KMS-11 (cell line): ENCODE results near the gene LOXHD1.

ENCODE experiments used
- H2AFZ ChIP-seq: fragments of 200-600 bp; sonication (generic); 2 replicates; pipeline ENCODE4 v1.6.1; 2016; ENCODE audit warnings: antibody characterized with exemption, mixed run types, low read depth
- H3K27ac ChIP-seq: fragments of 200-600 bp; sonication (generic); 2 replicates; pipeline ENCODE4 v1.6.1; 2016; ENCODE audit warnings: mild to moderate bottlenecking, mixed run types
- H3K27me3 ChIP-seq: fragments of 200-600 bp; sonication (generic); 2 replicates; pipeline ENCODE4 v1.6.1; 2017; ENCODE audit warnings: mild to moderate bottlenecking, low read depth, mixed run types, moderate library complexity; ENCODE audit not compliant: insufficient read depth
- H3K36me3 ChIP-seq: fragments of 200-600 bp; sonication (generic); 2 replicates; pipeline ENCODE4 v1.6.1; 2017; ENCODE audit warnings: mild to moderate bottlenecking, mixed run types; ENCODE audit not compliant: insufficient read depth
- H3K4me1 ChIP-seq: fragments of 200-600 bp; sonication (generic); 2 replicates; pipeline ENCODE4 v1.6.1; 2016; ENCODE audit warnings: mild to moderate bottlenecking, low read depth, mixed run types; ENCODE audit not compliant: poor library complexity, severe bottlenecking
- H3K4me2 ChIP-seq: fragments of 200-600 bp; sonication (generic); 2 replicates; pipeline ENCODE4 v1.7.0; 2016; ENCODE audit warnings: mild to moderate bottlenecking, mixed run types
- H3K4me3 ChIP-seq: fragments of 200-600 bp; sonication (generic); IDR thresholded peaks from 2 replicates; pipeline ENCODE4 v1.6.1; 2017; ENCODE audit warnings: low read depth, low read length, mixed read lengths; ENCODE audit not compliant: insufficient read depth
- H3K79me2 ChIP-seq: fragments of 200-600 bp; sonication (generic); 2 replicates; pipeline ENCODE4 v1.6.1; 2016; ENCODE audit warnings: low read depth, mixed run types; ENCODE audit not compliant: insufficient read depth
- H3K9ac ChIP-seq: fragments of 200-600 bp; sonication (generic); 2 replicates; pipeline ENCODE4 v1.6.1; 2016; ENCODE audit warnings: mild to moderate bottlenecking, mixed run types
- H4K20me1 ChIP-seq: fragments of 200-600 bp; sonication (generic); 2 replicates; pipeline ENCODE4 v1.6.1; 2016; ENCODE audit warnings: mild to moderate bottlenecking, mixed run types; ENCODE audit not compliant: insufficient read depth
- TF ChIP-seq, protein P1 (sequence below): fragments of 200-600 bp; sonication (generic); conservative IDR thresholded peaks from 2 replicates; pipeline ENCODE4 v1.6.1; 2017; ENCODE audit warnings: low read depth, mild to moderate bottlenecking, antibody characterized with exemption, low read length, moderate library complexity, mixed read lengths

Gene LOXHD1

DNA sequence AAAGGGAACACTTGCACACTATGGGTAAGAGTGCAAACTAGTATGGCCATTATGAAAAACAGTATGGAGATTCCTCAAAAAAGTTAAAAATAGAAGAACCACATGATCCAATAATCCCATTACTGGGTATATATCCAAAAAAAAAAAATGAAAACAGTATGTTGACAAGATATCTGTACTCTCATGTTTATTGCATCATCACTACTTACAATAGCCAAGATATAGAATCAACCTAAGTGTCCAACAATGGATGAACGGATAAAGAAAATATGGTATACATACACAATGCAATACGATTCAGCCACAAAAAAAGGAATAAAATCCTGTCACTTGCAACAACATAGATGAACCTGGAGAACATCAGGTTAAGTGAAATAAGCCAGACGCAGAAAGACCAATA, 73.3 kb downstream of the LOXHD1 start:
- Histone ChIP-seq H3K4me1 (no peaks in the 10 kb centered on the region), H3K27ac (no peak overlapping the region), H3K27me3 (no peaks in the 10 kb centered on the region), H4K20me1 (no peaks in the 10 kb centered on the region), H3K9ac (no peak overlapping the region), H2AFZ (no peak overlapping the region), H3K36me3 (no peaks in the 10 kb centered on the region), H3K4me3 (no peak overlapping the region), H3K4me2 (no peak overlapping the region), H3K79me2 (no peaks in the 10 kb centered on the region)
- TF ChIP-seq, protein P1, sequence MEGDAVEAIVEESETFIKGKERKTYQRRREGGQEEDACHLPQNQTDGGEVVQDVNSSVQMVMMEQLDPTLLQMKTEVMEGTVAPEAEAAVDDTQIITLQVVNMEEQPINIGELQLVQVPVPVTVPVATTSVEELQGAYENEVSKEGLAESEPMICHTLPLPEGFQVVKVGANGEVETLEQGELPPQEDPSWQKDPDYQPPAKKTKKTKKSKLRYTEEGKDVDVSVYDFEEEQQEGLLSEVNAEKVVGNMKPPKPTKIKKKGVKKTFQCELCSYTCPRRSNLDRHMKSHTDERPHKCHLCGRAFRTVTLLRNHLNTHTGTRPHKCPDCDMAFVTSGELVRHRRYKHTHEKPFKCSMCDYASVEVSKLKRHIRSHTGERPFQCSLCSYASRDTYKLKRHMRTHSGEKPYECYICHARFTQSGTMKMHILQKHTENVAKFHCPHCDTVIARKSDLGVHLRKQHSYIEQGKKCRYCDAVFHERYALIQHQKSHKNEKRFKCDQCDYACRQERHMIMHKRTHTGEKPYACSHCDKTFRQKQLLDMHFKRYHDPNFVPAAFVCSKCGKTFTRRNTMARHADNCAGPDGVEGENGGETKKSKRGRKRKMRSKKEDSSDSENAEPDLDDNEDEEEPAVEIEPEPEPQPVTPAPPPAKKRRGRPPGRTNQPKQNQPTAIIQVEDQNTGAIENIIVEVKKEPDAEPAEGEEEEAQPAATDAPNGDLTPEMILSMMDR = no peak

DNA sequence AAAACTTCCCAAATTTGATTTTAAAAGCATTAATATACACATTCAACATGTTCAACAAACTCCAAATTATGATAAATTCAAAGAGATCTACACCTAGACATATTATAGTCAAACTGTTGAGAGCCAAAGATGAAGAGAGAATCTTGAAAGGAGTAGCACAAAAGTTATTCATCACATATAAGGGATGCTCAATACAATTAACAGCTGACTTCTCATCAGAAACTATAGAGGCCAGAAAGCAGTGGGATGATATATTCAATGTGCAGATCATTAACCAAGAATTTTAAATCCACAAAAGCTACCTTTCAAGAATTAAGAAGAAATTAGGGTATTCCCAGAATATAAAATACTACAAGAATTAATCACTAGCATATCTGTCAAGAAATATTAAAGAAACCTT, 75.4 kb downstream of the LOXHD1 start:
- Histone ChIP-seq H3K79me2 (no peaks in the 10 kb centered on the region), H3K4me2 (no peak overlapping the region), H3K27me3 (no peaks in the 10 kb centered on the region), H4K20me1 (no peaks in the 10 kb centered on the region), H3K36me3 (no peaks in the 10 kb centered on the region), H3K4me1 (no peaks in the 10 kb centered on the region), H3K4me3 (no peak overlapping the region), H2AFZ (no peak overlapping the region), H3K27ac (no peak overlapping the region), H3K9ac (no peak overlapping the region)
- TF ChIP-seq, protein P1 = no peak

DNA sequence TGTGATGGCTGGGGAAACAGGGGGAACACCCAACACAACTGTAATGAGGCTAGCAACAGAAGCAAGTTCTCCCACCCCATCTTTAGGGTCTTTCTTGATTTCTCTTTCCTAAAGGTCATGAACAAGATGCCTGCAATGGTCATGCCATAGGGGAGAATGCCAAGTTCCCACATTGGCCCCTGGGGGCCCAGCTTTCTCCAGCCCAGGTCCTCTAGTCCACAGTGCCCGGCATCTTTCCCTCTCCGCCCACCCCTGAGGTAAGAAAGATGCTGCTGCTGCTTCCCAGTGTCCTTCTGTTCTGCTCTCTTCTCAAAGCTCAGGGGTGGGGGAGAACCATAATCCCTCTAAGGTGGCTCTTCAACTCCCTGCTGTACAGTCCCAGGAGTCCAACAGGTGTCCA, 78.0 kb downstream of the LOXHD1 start:
- no peak overlapping the region for H3K4me3 ChIP-seq
- H2AFZ ChIP-seq = no peak overlapping the region
- TF ChIP-seq, protein P1 = no peak

DNA sequence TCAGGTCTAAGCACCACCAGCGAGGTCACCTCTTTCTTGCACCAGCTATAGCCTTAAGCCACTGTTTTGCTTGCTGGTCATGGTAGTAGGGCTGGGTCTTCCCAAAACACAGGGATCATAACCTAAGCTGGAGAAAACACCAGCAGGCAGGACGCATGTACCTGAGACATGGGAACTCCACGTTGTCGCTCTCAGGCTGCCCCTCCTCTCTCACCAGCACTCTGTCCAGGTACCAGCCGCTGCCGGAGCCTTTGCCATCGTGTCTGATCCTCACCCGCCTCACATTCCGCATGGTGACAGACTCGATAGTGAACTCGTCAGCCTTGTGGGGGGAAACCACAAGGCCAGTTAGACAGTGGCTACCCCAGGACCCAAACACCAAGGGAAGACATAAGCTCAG, 79.5 kb downstream of the LOXHD1 start:
- no peaks in the 10 kb centered on the region for H3K27me3 ChIP-seq
- H3K36me3 ChIP-seq = no peaks in the 10 kb centered on the region
- no peaks in the 10 kb centered on the region for H4K20me1 ChIP-seq
- H2AFZ ChIP-seq = no peak overlapping the region
- H3K79me2 ChIP-seq = no peaks in the 10 kb centered on the region
- no peak overlapping the region for H3K9ac ChIP-seq
- H3K4me3 ChIP-seq = no peak overlapping the region
- TF ChIP-seq, protein P1 = no peak
- no peak overlapping the region for H3K4me2 ChIP-seq
- H3K4me1 ChIP-seq = peaks cover 25% of the 10 kb centered on the region
- H3K27ac ChIP-seq = no peak overlapping the region

More for the DNA sequence above, 78.0 kb downstream of the LOXHD1 start:
- Histone ChIP-seq H3K27me3 (no peaks in the 10 kb centered on the region), H3K79me2 (no peaks in the 10 kb centered on the region), H3K9ac (no peak overlapping the region), H3K27ac (no peak overlapping the region), H3K4me2 (no peak overlapping the region), H4K20me1 (no peaks in the 10 kb centered on the region), H3K36me3 (no peaks in the 10 kb centered on the region), H3K4me1 (peaks cover 16% of the 10 kb centered on the region)
